Measurements from ENCODE around the gene TNFRSF4. TPM values are rescaled to one million over a fixed set of nuclear protein-coding genes. Genes with fewer than 3 reads are reported as not detected.
A peak's percentile ranks its signal among the peaks of the same experiment; 100 is the strongest.

The TNFRSF4 gene
- total and polyA plus RNA-seq, 2 of the 13 experiments (the other 11 are each of a cell fraction or from before 2014, with no cell fraction given) = not detected

GRCh38 chr1:1173061-1173792 lies 40.7 kb downstream of the TNFRSF4 start:
- FAIRE-seq (no peak), DNase-seq (ENCODE audit: low spot score) (no peak), ATAC-seq (peak; percentile 3; the same call in 2 of the 3 replicates)
- Histone ChIP-seq H3K36me3 (replicated peaks in 1 of 2; ENCODE audit: control insufficient read depth in 1 of 2, insufficient read depth in 2 of 2, low read length in 2 of 2) (no peaks in the 10 kb centered on the region), H3K4me1 (ENCODE audit: insufficient read depth, low read length) (peaks cover 28% of the 10 kb centered on the region), H3K79me2 (ENCODE audit: insufficient read depth, low read length) (no peaks in the 10 kb centered on the region), H3K4me2 (ENCODE audit: low read depth, low read length) (no peak overlapping the region), H3K27me3 (ENCODE audit: control insufficient read depth in 1 of 2, insufficient read depth in 2 of 2, low read length in 2 of 2) (peaks cover 33 to 63% of the 10 kb centered on the region in 2 experiments), H4K20me1 (ENCODE audit: insufficient read depth, low read length) (no peaks in the 10 kb centered on the region), H3K4me3 (replicated peaks in 1 of 3; ENCODE audit: insufficient read depth in 1 of 3, low read depth in 2 of 3, low read length in 3 of 3) (peak overlapping the region in 1 of 3 experiments; percentile 33; a peak in 1 of 6 replicates), H3K9ac (ENCODE audit: insufficient read depth, low read depth, low read length) (no peak overlapping the region), H3K27ac (ENCODE audit: extremely low read length, insufficient read depth, low read length) (no peak overlapping the region), H3K9me3 (ENCODE audit: low read length) (no peaks in the 10 kb centered on the region), H2AFZ (ENCODE audit: low read length) (no peak overlapping the region)
- 31% methylated on average over 12 of the region's 32 CpGs for WGBS (ENCODE audit: low lambda C conversion rate)
- no TSS peak for BruUV-seq (replicated peaks)
- intact Hi-C loops (cut with micrococcal nuclease; ENCODE audit: unreplicated experiment) (loop anchor here (10.0 kb wide), 1 partner anchor 62 kb away; the partner anchor contains the start of genes B3GALT6 and SDF4), in situ Hi-C loops (cut with HindIII; ENCODE audit: extremely low pct_ligation_motif_present, low pct_unique_long_range_greater_than_20kb) (no loop called here)
- CTCF ChIA-PET (ENCODE audit: low intra/inter-chr PET ratio, low total read pairs) = no interaction called here
- no peak for TF ChIP-seq HMGXB4 (CRISPR knock-in tag; IDR thresholded peaks at IDR 0.05; ENCODE audit: borderline replicate concordance in 1 of 2, low read depth in 1 of 2)
- TF ChIP-seq ZFP62 (CRISPR knock-in tag; IDR thresholded peaks at IDR 0.05) = no peak
- TF ChIP-seq ZNF558 (CRISPR knock-in tag; IDR thresholded peaks at IDR 0.05; ENCODE audit: borderline replicate concordance) = no peak
- no peak for TF ChIP-seq ATF7 (IDR thresholded peaks at IDR 0.05)
- no peak for TF ChIP-seq ATF7 (CRISPR knock-in tag; IDR thresholded peaks at IDR 0.05)
- peak; percentile 88; the same call in 1 of the 2 replicates for TF ChIP-seq EZH2 (conservative IDR thresholded peaks at IDR 0.05; ENCODE audit: low read depth, low read length)
- TF ChIP-seq ZNF44 (CRISPR knock-in tag; IDR thresholded peaks at IDR 0.05) = no peak
- TF ChIP-seq CTCF (CRISPR knock-in tag; IDR thresholded peaks at IDR 0.05) = no peak
- no peak for TF ChIP-seq TRIM22 (IDR thresholded peaks at IDR 0.05)
- POLR2A ChIA-PET = no interaction called here
